Adipocyte (in vitro differentiated cells): ENCODE measurements around the gene PWWP2A.

Experiments used
- DNase-seq: peaks from one replicate; pipeline ENCODE4 v3.0.0-alpha.2; 2015; ENCODE audit warnings: low read depth
- H3K27me3 ChIP-seq: replicated peaks from 2 replicates; pipeline ENCODE4 v1.7.0; 2013; ENCODE audit warnings: mild to moderate bottlenecking, low read length, moderate library complexity; ENCODE audit not compliant: control insufficient read depth, insufficient read depth
- H3K36me3 ChIP-seq: 2 replicates; pipeline ENCODE4 v1.7.0; 2013; ENCODE audit warnings: low read length, mild to moderate bottlenecking, moderate library complexity; ENCODE audit not compliant: control insufficient read depth, insufficient read depth, severe bottlenecking
- H3K4me1 ChIP-seq: 2 replicates; pipeline ENCODE4 v1.7.0; 2013; ENCODE audit warnings: mild to moderate bottlenecking, low read length, moderate library complexity; ENCODE audit not compliant: control insufficient read depth, insufficient read depth
- H3K4me3 ChIP-seq: 2 replicates; pipeline ENCODE4 v1.7.0; 2013; ENCODE audit warnings: mild to moderate bottlenecking, low read length, moderate library complexity
- H3K9ac ChIP-seq: 2 replicates; pipeline ENCODE4 v1.7.0; 2013; ENCODE audit warnings: mild to moderate bottlenecking, low read length, moderate library complexity
- H3K9me3 ChIP-seq: 2 replicates; pipeline ENCODE4 v1.7.0; 2013; ENCODE audit warnings: mild to moderate bottlenecking, low read length, moderate library complexity; ENCODE audit not compliant: control insufficient read depth

The PWWP2A gene

DNA sequence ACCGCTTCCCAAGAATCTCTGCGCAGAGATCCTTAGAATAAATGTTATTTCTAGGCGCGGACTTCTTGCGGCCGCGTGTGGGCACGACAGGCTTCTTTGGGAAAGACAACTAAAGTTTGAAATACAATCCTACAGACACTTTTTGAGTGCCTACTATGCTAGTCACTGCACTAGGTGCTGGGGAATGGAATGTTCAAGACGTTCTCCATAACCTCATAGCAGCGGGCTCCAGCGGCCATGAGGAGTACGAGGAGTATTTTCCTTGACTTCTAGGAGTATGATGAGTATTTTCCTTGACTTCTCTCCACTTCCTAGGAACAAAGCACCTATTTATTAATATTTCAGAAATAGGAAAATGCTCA is 636 bp upstream of the PWWP2A start:
- Histone ChIP-seq H3K9ac (no peak overlapping the region), H3K4me1 (peaks cover 6% of the 10 kb centered on the region), H3K36me3 (peaks cover 7% of the 10 kb centered on the region), H3K4me3 (no peak overlapping the region), H3K9me3 (no peaks in the 10 kb centered on the region), H3K27me3 (peaks cover 4% of the 10 kb centered on the region)
- DNase-seq, result no peak

DNA sequence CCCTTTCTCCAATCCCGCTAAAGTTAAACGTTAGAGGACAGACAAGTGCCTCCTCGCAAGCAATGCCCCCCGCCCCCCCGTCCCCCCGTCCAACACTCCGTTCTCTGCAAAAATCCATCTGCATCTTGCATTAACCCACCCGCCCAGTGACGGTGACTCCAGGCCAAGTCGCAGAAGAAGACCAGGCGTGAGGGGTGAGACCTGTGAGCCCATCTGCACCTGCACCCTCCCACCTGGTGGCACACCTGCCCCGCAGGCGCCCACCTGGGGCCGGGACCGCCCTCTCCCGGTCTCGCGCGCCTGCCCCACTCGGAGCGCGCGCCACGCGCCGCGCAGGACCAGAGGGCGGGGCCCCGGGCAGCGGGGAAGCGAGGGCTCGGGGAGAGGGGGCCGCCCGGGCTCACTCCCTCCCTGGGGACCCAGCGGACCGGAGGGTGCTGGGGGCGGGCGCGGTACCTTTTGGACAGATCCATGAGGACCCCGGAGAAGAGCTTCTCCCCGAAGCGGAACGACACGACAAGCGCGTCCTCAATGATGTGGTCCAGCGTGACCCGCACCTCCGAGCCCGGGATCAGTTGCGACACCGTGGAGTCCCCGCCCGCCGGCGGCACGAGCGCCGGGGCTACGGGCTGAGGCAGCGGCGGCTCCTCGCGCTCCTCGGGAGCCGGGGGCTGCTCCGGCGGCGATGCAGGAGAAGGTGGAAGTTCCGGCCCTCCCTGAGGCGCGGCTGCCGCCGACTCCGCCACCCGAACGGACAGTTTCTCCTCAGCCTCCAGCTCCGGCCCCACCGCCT is 705 bp downstream of the PWWP2A start:
- Histone ChIP-seq H3K9ac (peak overlapping the region; percentile 96), H3K4me3 (peak overlapping the region; percentile 94), H3K36me3 (peaks cover 16% of the 10 kb centered on the region), H3K9me3 (no peaks in the 10 kb centered on the region), H3K27me3 (peaks cover 4% of the 10 kb centered on the region), H3K4me1 (peaks cover 6% of the 10 kb centered on the region)
- peak; percentile 81 for DNase-seq

DNA sequence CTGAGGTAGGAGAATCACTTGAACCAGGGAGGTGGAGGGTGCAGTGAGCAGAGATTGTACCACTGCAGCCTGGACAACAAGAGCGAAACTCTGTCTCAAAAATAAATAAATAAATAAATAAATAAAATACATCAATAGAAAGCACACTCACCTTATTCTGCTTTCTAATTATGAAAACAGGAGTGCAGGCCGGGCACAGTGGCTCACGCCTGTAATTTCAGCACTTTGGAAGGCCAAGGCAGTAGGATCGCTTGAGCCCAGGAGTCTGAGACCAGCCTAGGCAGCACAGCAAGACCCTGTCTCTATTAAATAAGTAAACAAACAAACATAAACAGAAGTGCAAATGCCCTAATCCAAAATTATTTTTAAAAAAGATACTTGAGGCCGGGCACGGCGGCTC is 2.3 kb downstream of the PWWP2A start:
- peaks cover 28% of the 10 kb centered on the region for H3K36me3 ChIP-seq
- H3K4me3 ChIP-seq, result no peak overlapping the region
- H3K4me1 ChIP-seq, result peaks cover 6% of the 10 kb centered on the region
- H3K27me3 ChIP-seq, result no peaks in the 10 kb centered on the region
- no peak overlapping the region for H3K9ac ChIP-seq
- no peak for DNase-seq
- H3K9me3 ChIP-seq, result no peaks in the 10 kb centered on the region

DNA sequence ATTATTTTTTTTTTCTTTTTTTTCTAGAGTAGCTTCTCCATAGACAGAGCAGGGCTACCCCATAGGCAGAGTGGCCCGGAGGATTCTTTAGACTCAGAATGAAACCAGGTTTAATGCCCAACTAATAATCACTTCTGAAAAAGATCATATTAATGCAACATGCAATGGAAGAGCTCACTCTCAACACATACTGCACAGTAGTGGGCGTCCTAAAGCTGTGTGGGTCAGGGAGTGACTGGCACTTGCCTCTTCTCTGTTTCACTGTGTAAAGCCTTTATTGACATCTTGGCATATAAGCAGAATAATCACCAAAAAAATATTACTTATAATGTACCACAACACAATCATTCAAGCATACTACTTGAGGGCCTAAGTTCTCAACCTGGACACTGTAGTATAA is 11.1 kb downstream of the PWWP2A start:
- H3K4me3 ChIP-seq, result no peak overlapping the region
- H3K9me3 ChIP-seq, result no peaks in the 10 kb centered on the region
- H3K27me3 ChIP-seq, result no peaks in the 10 kb centered on the region
- H3K4me1 ChIP-seq, result peaks cover 8% of the 10 kb centered on the region
- H3K9ac ChIP-seq, result no peak overlapping the region
- H3K36me3 ChIP-seq, result peaks cover 26% of the 10 kb centered on the region
- DNase-seq, result no peak

DNA sequence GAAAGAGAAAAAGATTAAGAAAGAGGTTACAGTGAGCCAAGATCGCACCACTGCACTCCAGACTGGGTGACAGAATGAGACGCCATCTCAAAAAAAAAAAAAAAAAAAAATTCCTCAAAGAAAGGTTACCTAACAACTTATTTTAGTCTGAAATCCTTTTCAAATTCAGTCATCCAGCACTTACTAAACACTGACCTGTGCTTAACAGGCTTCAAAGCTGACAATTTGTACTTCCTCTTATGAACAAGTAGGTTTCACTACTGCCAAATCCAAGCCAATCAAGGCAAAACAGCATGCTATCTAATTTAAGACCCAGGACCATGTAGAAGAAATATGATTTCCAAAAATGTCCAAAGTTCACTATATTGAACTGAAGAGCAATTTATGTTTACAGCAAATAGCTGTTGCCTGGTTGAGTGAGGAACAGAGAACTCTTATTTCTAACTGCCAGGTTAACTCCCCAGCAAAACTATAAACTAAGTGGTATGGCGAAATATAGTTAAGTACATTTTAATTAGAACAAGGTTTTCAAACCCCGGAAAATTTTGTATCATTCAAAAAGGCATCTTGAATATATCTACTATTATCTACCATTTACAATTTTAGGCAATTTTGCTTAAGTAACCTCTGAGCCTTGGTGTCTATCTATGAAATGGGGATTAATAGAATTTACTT is 13.4 kb downstream of the PWWP2A start:
- no peak overlapping the region for H3K9ac ChIP-seq
- peaks cover 15% of the 10 kb centered on the region for H3K4me1 ChIP-seq
- peak; percentile 36 for DNase-seq
- no peaks in the 10 kb centered on the region for H3K9me3 ChIP-seq
- peaks cover 9% of the 10 kb centered on the region for H3K36me3 ChIP-seq
- no peak overlapping the region for H3K4me3 ChIP-seq
- no peaks in the 10 kb centered on the region for H3K27me3 ChIP-seq

DNA sequence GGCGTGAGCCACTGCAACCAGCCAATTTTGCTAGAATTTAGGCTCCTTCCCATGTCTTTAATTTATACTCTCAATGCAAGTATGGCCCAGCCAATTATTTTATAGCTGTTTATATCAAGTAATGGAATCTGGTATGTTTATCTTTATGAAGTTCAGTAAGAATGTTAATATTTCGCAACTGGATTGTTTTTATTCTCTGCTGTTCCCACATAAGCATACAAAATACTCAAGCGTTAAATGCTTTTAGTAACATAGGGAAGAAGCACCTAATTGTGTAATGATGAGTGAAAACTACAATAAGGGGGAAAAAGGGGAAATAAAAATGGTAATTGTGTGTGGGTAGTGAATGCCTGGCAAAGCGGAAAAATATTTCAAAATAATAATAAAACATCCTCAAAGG is 21.3 kb downstream of the PWWP2A start:
- Histone ChIP-seq H3K9ac (no peak overlapping the region), H3K27me3 (no peaks in the 10 kb centered on the region), H3K36me3 (peaks cover 19% of the 10 kb centered on the region), H3K4me1 (peaks cover 16% of the 10 kb centered on the region), H3K9me3 (no peaks in the 10 kb centered on the region), H3K4me3 (no peak overlapping the region)
- DNase-seq, result peak; percentile 76

DNA sequence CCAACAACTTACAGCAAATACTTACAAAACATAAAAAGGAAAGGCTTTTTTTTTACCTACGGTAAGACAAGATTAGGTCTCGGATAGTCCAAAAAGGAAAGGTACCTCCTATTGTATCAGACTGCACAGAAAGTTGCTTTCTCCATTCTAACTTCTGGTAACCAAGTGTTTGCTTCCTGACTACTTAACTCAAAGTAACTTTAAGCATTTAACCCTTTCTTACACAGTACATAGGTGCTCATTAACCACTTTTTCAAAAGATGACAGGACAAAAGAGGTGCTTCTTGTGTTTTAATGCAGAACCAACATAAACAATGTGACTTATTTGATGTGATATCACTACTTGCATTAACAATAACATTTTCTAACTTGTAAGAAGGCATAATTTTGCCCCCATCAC is 23.1 kb downstream of the PWWP2A start:
- Histone ChIP-seq H3K4me3 (no peak overlapping the region), H3K4me1 (peaks cover 9% of the 10 kb centered on the region), H3K9me3 (no peaks in the 10 kb centered on the region), H3K27me3 (no peaks in the 10 kb centered on the region), H3K36me3 (peaks cover 33% of the 10 kb centered on the region), H3K9ac (no peak overlapping the region)
- DNase-seq, result no peak

DNA sequence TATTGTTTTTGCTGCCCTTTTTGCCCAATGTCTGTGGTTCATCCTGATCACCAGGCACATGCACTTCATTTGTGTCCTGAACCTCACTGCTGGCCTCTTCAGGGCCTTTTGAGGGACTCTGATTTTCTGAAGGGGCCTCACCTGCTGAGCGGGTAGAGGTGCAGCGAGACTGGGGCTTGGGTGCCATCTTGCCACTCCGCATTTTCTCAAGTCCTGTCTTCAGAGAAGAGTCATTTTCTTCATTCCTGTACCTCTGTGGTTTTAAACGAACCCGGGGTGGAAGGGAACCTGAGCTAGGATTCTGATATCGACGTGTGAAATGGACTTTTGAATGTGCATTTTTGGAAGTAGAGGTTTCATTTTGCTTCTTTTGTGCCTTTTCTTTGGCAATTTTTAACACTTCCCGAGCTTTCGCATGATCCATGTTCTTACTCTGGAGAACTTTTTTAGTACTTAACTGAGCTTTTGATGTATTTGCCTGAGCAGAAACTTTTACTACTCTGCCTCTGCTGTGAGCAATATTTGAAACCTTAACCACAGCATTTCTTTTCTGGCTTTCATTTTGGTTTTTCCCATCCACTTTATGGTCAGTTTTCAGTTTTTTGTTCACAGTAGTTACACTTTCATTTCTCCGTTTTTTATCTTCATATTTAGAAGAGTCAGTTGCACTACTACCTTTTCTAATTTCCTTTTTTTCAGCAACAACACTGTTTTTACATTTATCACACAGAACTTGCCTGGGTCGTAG is 26.1 kb downstream of the PWWP2A start:
- Histone ChIP-seq H3K4me3 (no peak overlapping the region), H3K9me3 (no peaks in the 10 kb centered on the region), H3K36me3 (peaks cover 27% of the 10 kb centered on the region), H3K4me1 (peaks cover 4% of the 10 kb centered on the region), H3K9ac (no peak overlapping the region), H3K27me3 (no peaks in the 10 kb centered on the region)
- DNase-seq, result no peak

DNA sequence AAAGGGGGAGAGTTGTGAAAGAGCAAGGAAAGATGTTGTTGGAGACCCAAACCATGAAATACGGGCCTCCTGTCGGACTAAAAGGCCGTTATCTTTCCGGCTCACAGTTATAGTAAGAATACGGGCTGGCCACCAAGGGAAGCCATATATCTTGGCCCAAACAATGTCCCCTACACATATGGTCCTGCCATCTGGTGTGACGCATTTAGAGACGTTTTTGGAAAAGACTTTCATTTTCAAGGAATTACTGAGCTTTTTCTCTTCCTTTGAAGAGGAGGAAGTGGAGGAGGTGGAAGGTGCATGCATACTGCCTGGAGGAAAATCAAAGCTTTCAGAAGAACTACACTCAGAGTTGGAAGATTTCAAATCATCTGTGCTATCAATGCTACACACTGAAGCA is 26.7 kb downstream of the PWWP2A start:
- H3K4me1 ChIP-seq, result no peaks in the 10 kb centered on the region
- H3K36me3 ChIP-seq, result peaks cover 27% of the 10 kb centered on the region
- no peaks in the 10 kb centered on the region for H3K27me3 ChIP-seq
- no peak overlapping the region for H3K9ac ChIP-seq
- no peak overlapping the region for H3K4me3 ChIP-seq
- no peaks in the 10 kb centered on the region for H3K9me3 ChIP-seq
- DNase-seq, result no peak

DNA sequence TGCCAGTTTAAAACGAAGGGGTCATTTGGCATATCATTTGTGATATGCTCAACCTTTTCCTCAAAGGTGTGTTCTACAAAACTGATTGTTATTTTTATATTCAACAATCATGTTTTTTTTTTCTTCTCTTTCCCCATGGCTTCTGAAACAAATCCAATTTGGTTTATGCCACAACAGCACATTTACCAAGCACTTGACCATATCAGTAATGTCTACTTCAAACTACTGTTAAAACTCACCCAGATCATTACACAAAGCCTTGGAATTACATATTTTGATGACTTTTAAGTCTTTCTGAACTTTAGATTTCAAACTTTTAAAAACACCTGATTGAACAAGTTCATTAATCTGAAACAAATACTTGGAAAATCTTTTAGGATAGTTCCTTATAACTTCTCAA is 29.2 kb downstream of the PWWP2A start:
- H3K27me3 ChIP-seq, result no peaks in the 10 kb centered on the region
- no peaks in the 10 kb centered on the region for H3K4me1 ChIP-seq
- no peaks in the 10 kb centered on the region for H3K9me3 ChIP-seq
- no peak overlapping the region for H3K9ac ChIP-seq
- DNase-seq, result no peak
- peaks cover 23% of the 10 kb centered on the region for H3K36me3 ChIP-seq
- no peak overlapping the region for H3K4me3 ChIP-seq

DNA sequence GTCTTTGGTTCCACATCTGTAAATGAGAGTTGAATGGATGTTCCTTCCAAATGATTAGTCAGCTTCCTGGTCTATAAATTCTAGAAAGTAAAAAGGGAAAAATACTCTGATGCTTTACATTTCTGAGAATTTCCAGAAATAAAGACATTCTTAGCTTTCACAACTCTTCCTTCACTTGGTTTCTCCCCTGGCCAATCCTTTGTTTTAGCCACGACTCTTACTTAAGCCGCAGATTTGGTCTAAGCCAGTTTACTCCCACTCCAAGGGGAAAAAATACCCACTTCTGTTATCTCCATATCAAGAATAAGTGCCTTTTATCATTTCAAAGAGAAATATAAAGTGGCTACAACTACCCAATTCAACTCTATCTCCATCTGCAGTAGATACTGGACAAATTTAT is 29.7 kb downstream of the PWWP2A start:
- DNase-seq, result no peak
- no peaks in the 10 kb centered on the region for H3K9me3 ChIP-seq

More for the DNA sequence above, 29.7 kb downstream of the PWWP2A start:
- H3K27me3 ChIP-seq, result no peaks in the 10 kb centered on the region
- peaks cover 23% of the 10 kb centered on the region for H3K36me3 ChIP-seq
- H3K9ac ChIP-seq, result no peak overlapping the region
- H3K4me1 ChIP-seq, result no peaks in the 10 kb centered on the region
- H3K4me3 ChIP-seq, result no peak overlapping the region
